SK-N-SH treated with all-trans-retinoic acid at 6 μM for 48 hours (cell line): ENCODE measurements around the gene PDRG1.

Source experiments
- BACH2 ChIP-seq: fragments of 250-450 bp; sonication (Bioruptor Pico); IDR thresholded peaks from 2 replicates; pipeline ENCODE4 v1.9.0; 2021; ENCODE audit warnings: mild to moderate bottlenecking, borderline replicate concordance
- CSDC2 ChIP-seq: fragments of 250-450 bp; sonication (Bioruptor Pico); IDR thresholded peaks from 2 replicates; pipeline ENCODE4 v1.5.0; 2020; ENCODE audit warnings: mild to moderate bottlenecking, moderate library complexity
- GLIS3 ChIP-seq: fragments of 250-450 bp; sonication (Bioruptor Pico); IDR thresholded peaks from 2 replicates; pipeline ENCODE4 v1.5.0; 2020; ENCODE audit warnings: mild to moderate bottlenecking, moderate library complexity
- RARB ChIP-seq: fragments of 250-450 bp; sonication (Bioruptor Pico); IDR thresholded peaks from 2 replicates; pipeline ENCODE4 v1.8.0; 2021; ENCODE audit warnings: mild to moderate bottlenecking, moderate library complexity
- SNAI2 ChIP-seq: fragments of 250-450 bp; sonication (Bioruptor Pico); IDR thresholded peaks from 2 replicates; pipeline ENCODE4 v1.5.0; 2020; ENCODE audit warnings: mild to moderate bottlenecking, moderate library complexity
- TCF4 ChIP-seq: fragments of 250-450 bp; sonication (Bioruptor Pico); IDR thresholded peaks from 2 replicates; pipeline ENCODE4 v1.8.0; 2021; ENCODE audit warnings: mild to moderate bottlenecking, moderate library complexity, borderline replicate concordance
- TOX ChIP-seq: fragments of 250-450 bp; sonication (Bioruptor Pico); IDR thresholded peaks from 2 replicates; pipeline ENCODE4 v1.8.0; 2021; ENCODE audit warnings: mild to moderate bottlenecking, moderate library complexity, borderline replicate concordance
- TF ChIP-seq, protein P1 (sequence below): fragments of 250-450 bp; sonication (Bioruptor Pico); IDR thresholded peaks from 2 replicates; pipeline ENCODE4 v1.5.1; 2020; ENCODE audit warnings: low read depth, mild to moderate bottlenecking, moderate library complexity
- TF ChIP-seq, protein P2 (sequence below): fragments of 250-450 bp; sonication (Bioruptor Pico); IDR thresholded peaks from 2 replicates; pipeline ENCODE4 v1.5.0; 2020; ENCODE audit warnings: mild to moderate bottlenecking, moderate library complexity
- TF ChIP-seq, protein P3 (sequence below): fragments of 250-450 bp; sonication (Bioruptor Pico); IDR thresholded peaks from 2 replicates; pipeline ENCODE4 v1.8.0; 2021; ENCODE audit warnings: low read depth, mild to moderate bottlenecking, moderate library complexity, borderline replicate concordance
- TF ChIP-seq, protein P4 (sequence below): fragments of 250-450 bp; sonication (Bioruptor Pico); IDR thresholded peaks from 2 replicates; pipeline ENCODE4 v1.8.0; 2020; ENCODE audit warnings: mild to moderate bottlenecking, moderate library complexity, borderline replicate concordance

DNA sequence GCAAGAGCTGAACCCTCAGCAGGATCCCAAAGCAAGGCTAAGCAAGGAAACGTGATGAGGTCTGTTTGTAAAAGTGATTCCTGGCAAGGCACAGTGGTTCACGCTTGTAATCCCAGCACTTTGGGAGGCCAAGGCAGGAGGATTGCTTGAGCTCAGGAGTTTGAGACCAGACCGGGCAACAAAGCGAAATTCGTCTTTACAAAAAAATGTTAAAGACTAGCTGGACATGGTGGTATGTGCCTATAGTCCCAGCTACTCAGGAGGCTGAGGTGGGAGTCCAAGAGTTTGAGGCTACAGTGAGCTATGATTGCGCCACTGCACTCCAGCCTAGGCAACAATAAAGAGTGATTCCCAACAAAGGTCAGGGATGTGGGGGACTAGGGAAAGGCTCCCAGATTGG, 12.0 kb upstream of the PDRG1 start:
- TF ChIP-seq, protein P1, sequence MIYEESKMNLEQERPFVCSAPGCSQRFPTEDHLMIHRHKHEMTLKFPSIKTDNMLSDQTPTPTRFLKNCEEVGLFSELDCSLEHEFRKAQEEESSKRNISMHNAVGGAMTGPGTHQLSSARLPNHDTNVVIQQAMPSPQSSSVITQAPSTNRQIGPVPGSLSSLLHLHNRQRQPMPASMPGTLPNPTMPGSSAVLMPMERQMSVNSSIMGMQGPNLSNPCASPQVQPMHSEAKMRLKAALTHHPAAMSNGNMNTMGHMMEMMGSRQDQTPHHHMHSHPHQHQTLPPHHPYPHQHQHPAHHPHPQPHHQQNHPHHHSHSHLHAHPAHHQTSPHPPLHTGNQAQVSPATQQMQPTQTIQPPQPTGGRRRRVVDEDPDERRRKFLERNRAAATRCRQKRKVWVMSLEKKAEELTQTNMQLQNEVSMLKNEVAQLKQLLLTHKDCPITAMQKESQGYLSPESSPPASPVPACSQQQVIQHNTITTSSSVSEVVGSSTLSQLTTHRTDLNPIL (CRISPR knock-in tag), result no peak
- no peak for TF ChIP-seq GLIS3 (CRISPR knock-in tag)
- TF ChIP-seq, protein P2, sequence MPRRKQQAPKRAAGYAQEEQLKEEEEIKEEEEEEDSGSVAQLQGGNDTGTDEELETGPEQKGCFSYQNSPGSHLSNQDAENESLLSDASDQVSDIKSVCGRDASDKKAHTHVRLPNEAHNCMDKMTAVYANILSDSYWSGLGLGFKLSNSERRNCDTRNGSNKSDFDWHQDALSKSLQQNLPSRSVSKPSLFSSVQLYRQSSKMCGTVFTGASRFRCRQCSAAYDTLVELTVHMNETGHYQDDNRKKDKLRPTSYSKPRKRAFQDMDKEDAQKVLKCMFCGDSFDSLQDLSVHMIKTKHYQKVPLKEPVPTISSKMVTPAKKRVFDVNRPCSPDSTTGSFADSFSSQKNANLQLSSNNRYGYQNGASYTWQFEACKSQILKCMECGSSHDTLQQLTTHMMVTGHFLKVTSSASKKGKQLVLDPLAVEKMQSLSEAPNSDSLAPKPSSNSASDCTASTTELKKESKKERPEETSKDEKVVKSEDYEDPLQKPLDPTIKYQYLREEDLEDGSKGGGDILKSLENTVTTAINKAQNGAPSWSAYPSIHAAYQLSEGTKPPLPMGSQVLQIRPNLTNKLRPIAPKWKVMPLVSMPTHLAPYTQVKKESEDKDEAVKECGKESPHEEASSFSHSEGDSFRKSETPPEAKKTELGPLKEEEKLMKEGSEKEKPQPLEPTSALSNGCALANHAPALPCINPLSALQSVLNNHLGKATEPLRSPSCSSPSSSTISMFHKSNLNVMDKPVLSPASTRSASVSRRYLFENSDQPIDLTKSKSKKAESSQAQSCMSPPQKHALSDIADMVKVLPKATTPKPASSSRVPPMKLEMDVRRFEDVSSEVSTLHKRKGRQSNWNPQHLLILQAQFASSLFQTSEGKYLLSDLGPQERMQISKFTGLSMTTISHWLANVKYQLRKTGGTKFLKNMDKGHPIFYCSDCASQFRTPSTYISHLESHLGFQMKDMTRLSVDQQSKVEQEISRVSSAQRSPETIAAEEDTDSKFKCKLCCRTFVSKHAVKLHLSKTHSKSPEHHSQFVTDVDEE, result no peak
- TF ChIP-seq, protein P3, sequence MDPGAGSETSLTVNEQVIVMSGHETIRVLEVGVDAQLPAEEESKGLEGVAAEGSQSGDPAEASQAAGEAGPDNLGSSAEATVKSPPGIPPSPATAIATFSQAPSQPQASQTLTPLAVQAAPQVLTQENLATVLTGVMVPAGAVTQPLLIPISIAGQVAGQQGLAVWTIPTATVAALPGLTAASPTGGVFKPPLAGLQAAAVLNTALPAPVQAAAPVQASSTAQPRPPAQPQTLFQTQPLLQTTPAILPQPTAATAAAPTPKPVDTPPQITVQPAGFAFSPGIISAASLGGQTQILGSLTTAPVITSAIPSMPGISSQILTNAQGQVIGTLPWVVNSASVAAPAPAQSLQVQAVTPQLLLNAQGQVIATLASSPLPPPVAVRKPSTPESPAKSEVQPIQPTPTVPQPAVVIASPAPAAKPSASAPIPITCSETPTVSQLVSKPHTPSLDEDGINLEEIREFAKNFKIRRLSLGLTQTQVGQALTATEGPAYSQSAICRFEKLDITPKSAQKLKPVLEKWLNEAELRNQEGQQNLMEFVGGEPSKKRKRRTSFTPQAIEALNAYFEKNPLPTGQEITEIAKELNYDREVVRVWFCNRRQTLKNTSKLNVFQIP (CRISPR knock-in tag), result no peak
- TF ChIP-seq BACH2 (CRISPR knock-in tag), result no peak
- TF ChIP-seq, protein P4, sequence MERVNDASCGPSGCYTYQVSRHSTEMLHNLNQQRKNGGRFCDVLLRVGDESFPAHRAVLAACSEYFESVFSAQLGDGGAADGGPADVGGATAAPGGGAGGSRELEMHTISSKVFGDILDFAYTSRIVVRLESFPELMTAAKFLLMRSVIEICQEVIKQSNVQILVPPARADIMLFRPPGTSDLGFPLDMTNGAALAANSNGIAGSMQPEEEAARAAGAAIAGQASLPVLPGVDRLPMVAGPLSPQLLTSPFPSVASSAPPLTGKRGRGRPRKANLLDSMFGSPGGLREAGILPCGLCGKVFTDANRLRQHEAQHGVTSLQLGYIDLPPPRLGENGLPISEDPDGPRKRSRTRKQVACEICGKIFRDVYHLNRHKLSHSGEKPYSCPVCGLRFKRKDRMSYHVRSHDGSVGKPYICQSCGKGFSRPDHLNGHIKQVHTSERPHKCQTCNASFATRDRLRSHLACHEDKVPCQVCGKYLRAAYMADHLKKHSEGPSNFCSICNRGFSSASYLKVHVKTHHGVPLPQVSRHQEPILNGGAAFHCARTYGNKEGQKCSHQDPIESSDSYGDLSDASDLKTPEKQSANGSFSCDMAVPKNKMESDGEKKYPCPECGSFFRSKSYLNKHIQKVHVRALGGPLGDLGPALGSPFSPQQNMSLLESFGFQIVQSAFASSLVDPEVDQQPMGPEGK, result no peak
- no peak for TF ChIP-seq RARB (CRISPR knock-in tag)
- TF ChIP-seq CSDC2 (CRISPR knock-in tag), result no peak
- TF ChIP-seq TOX (CRISPR knock-in tag), result no peak
- no peak for TF ChIP-seq TCF4 (CRISPR knock-in tag)
- no peak for TF ChIP-seq SNAI2 (CRISPR knock-in tag)
